NCI-H345 treated with DMSO at 0.1 percent for 48 hours (cell line): Measurements from ENCODE around the gene PIWIL4.
"Not testable (repeated sequence)": the region's sequence is repeated elsewhere in the genome, so short reads cannot be mapped to it uniquely, and the experiment has no call there.

Source experiments
- DNase-seq: peaks from one replicate; lab custom pipeline; 2025; ENCODE audit not compliant: unreplicated experiment; lab: John Stamatoyannopoulos, UW

The PIWIL4 gene

DNA sequence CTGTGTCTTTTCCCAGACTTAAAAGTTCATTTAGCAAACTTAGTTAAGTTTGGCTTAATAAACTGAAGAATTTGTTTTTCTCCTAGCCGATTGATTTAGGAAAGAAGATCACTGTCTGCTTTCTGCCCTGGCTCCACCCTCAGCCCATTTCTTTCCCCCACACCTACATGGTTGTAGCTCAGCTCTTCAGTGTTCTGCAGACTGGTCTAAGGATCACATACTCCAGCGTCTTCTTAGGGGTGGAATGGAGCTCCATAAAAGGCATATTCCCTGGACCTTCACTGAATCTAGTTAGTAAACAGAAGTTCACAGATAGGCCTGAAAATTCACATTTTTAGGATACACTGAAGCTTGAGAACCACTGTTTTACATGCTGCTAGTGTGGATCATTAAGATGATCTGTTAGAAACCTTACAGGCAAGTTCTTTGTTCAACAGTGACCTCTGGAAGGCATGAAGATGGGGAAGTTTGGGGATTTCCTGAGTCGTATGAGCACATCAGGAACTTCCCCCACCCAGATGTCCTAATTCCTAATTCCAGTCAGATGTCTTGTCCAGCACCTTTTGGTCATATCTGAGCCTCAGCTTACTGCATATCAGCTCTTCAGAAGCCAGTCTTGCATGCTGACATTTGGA, 16.8 kb downstream of the PIWIL4 start:
- DNase-seq, result no peak

DNA sequence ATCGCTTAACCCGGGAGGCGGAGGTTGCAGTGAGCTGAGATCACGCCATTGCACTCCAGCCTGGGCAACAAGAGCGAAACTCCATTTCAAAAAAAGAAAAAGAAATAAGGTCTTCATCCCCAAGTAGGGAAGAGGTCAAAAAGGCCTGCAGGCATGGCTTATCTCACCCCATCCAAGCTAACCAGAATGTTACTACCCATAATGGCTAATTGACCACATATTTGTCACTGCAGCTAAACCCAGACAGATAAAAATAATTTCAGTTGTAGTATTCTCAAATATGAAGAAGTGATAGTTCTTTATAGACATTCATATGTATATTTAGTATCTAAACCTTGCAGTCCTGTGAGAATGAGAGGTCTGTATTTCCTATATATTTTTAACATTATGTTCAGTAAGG, 17.8 kb downstream of the PIWIL4 start:
- DNase-seq, result no peak

DNA sequence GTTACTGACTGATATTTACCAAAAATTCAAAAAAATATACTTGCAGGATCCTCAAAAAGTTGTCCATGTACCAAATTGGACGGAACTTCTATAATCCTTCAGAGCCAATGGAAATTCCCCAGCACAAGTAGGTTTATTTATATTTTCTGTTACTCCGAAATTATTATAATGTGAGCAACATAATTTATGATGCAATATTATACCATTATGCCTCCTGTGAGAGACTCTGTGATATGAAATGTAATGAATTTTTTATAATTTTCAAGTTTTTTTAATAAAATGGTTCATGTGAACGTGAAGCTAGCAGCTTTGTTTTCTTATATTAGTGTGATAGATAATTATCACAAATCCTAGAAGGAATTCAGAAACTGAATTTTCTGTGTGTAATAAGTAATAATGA, 18.2 kb downstream of the PIWIL4 start:
- DNase-seq, result no peak

DNA sequence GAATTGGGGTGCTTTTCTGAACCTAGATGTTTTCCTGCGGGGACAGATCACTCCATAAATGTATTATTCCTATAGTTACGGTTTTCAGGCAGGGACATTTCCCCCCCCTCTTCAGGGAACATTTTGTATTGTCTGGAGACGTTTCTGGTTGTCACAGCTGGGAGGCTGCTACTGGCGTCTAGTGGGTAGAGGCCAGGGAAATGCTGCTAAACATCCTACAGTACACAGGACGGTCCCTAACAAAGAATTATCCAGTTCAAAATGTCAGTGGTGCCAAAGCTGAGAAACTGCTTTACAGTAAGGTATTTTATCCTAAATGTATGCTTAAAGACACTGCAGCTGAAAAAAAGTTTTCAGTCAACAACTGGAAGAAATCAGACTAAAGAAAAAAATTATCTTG, 19.4 kb downstream of the PIWIL4 start:
- no peak for DNase-seq

DNA sequence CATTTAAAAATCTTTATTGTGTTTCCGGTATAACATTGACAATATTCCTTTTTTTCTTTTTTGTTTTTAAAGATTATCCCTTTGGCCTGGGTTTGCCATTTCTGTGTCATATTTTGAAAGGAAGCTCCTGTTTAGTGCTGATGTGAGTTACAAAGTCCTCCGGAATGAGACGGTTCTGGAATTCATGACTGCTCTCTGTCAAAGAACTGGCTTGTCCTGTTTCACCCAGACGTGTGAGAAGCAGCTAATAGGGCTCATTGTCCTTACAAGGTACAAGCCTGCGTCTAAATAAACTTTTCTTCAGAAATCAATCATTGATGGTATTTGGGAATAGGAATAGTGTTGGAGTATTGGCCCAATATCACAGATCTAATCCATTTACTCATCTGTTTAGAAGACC, 19.8 kb downstream of the PIWIL4 start:
- DNase-seq, result no peak

DNA sequence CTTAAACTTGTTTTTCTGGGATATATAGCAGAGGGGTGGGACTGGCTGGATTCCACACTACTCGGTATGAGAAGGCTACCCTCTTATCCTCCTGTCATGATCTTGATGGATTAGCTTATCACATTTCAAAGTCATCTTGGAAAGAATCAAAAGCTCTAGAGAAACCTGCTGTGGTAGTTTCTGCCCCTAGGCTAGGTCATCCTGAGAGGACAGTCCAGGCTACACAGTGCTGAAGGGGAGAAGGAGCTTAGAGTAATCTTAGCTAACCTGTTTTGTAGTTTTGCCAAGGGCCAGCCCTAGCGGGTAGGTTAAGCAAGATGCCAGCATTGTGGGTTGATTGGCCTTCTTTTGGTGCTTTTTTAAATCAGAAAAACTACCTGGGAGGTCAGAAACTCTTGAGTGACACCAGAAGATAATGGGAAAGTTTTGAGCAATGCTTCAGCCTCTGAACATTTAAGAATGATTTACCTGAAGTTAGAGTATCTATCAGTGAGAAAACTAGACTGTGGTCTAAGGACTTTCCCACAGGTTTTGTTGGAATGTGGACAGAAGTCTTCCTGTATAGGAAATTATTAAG, 21.3 kb downstream of the PIWIL4 start:
- no peak for DNase-seq

DNA sequence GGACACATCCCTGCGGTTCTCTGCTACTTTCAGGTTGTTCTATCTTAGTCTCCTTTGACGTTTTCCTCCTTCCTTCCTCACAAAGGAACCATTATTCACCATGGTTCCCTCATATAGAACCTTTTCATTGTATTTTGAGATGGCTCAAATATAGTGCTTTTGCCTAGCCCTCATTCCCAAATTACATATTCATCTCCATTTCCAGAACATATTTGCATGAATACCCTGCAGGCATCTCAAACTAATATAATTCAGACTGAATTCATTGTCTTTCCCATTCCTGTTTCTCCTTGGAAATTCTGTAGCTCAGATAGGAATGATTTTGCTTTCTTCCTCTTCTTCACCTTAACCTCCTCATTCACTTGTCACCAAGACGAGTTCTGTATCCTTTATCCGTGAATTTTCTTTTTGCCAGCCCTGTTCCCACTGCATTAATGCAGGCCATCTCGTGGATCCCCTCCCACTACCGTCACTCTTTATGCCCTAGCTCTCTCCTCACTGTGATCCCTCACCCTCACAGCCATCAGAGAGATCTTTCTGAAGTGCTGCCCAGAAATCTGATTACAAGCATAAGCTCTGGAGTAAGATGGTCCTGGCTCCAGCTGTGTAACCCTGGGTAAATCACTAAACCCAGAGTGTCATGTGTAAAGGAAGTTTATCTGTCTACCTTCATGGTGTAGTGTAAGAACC, 23.3 kb downstream of the PIWIL4 start:
- no peak for DNase-seq

DNA sequence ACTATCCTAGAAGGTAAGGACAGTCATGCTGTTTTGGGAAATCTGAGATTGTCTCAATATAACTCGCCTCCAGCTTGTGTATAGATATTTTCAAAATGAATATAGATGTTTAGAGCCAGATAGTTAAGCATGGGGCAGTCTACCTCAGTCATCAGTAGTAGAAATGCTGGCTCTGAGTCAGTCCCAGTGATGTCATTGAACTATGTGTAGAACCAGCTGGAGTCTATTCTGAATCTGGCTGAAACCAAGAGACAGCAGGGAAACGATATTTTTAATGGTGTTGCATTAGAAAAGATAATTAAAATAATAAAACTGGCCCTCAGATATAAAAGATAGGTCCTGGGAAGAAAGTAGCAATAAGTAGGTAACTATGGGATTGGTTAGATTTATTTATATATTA, 25.9 kb downstream of the PIWIL4 start:
- DNase-seq, result no peak

DNA sequence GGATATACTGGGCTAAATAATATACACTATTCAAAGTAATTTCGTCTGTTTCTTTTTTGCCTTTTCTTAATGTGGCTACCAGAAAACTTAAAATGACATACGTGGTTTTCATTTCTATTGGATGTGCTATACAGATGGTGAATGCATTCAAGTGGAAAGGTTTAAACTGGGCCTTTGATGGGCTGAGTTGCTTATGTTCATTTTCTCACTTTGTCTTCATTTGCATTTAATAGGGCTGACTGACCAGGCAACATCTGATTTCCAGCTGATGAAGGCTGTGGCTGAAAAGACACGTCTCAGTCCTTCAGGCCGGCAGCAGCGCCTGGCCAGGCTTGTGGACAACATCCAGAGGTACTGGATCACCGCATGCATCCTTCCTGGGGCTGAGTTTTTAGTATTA, 27.9 kb downstream of the PIWIL4 start:
- DNase-seq, result no peak

DNA sequence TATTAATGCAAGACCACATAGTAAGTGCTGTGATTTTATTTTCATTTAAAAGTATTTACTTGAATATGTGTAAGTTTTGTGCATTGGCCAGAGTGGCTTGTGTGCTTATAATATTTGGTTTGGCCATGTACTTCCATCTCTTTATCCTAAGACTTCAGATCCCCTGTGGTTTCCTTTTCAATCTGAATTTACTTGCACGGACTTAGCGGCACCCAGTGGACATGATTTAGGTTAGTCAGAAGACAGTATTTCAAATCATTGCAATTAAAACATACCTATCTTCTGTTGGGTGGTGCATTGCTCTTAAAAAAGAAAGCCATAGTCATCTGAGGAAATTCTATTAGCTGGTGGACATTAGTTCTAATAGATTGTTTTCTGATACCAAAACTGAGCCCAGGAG, 30.7 kb downstream of the PIWIL4 start:
- no peak for DNase-seq

DNA sequence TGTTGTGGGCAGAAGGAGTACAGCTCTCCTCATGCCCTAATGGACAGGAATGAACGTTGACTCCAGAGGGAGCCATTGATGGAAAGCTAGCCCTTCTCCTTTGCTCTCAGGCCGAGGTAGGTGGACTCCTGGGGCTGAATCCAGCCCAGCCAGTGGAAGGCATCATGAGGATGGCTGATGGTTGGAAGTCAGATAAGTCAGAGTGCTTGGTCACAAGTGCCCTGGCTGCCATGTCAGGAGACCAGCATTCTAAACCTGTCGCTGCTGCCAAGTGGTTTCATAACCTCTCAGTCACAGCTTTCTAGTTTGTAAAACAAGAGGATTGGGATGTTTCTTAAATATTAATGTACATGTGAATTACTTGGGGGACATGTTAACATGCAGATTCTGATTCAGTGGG, 32.3 kb downstream of the PIWIL4 start:
- DNase-seq, result no peak

DNA sequence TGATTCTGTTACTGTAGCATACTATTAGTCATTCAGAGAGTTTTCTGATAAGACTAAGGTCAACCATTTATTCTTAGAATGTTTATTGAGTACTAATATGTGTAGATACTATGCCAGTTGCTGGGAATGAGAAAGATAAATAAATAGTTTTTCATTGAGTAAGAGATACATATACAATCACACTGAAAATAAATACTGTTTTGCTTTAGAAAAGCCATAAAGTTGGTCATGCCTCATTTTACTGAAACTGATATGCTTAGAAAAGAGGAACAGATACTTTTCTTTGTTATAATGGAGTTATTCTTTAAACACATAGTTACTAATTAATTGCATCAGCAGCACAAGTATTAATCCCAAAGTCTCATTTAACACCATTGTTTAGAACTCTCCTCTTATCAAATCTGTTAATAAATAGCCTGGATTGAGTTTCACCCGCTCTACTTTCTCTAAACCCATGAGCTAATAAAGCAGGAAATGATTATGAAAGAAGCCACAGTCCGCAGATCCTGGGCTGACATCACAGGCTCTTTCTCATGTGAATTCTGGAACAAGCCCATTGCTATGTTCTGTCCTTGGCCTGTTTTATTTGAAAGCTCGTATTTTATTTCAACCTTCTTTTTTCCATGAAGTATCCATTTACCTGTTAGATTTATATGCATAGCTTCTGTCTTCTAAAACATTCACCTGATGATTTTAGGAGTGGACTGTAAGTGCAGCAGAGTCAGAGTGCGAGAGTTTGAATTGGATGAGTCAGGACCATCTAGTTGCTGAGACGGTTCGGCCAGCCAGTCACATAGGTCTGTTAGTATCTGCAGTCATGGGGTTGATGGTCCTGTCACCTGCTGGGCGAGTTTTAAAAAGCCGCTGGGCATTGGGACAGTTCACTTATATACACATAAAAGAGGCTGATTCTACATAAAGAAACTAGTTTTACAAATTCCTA, 35.5 kb downstream of the PIWIL4 start:
- no peak for DNase-seq

DNA sequence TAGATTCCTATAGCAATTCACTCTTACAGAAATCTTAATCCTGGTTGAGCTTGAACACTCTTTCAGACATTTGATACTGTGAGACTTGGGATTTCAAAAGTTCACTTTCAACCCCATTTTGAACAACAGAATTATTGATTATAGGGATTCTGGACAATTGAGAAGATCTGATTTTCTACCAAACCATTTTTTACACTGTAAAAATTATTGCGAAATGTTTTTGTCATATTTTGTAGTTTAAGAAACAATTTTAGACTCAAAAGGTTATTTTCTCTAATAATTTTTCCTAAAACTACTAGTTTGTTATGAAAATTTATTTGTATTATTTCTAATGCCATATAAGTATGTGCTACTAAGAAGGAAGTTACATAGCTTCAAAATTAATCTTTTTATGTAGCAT, 36.4 kb downstream of the PIWIL4 start:
- no peak for DNase-seq

DNA sequence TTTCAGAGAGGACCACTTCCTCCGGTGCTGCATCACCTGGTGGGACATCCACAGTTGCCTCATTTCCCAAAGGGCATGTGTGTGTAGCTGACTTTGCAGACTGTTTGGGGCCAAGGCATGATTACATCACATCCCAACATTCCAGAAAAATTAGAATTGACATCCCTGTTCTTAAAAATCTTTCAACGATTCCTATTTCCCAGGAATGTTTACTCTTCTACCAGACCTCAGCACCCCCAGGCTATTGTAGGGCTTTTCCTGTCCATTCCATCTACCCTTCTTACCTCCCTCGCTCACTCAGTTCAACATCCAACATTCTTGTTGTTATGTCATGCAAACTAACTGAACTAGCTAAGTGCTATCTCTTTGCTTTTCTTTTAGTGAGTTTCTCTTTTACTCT, 37.3 kb downstream of the PIWIL4 start:
- no peak for DNase-seq

DNA sequence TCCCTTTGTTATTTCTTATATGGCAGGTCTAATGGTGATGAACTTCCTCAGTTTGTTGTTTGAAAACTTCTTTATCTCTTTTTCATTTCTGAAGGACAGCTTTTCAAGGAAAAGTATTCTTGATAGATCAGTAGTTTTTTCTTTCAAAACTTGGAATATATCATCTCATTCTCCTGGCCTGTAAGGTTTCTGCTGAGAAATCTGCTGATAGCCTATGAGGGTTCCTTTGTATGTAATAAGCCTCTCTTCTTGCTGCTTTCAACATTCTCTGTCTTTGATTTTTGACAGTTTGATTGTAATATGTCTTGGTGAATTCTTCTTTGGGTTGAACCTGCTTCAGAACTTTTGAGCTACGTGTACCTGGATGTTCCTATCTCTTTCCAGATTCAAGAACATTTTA, 46.0 kb downstream of the PIWIL4 start:
- no peak for DNase-seq

DNA sequence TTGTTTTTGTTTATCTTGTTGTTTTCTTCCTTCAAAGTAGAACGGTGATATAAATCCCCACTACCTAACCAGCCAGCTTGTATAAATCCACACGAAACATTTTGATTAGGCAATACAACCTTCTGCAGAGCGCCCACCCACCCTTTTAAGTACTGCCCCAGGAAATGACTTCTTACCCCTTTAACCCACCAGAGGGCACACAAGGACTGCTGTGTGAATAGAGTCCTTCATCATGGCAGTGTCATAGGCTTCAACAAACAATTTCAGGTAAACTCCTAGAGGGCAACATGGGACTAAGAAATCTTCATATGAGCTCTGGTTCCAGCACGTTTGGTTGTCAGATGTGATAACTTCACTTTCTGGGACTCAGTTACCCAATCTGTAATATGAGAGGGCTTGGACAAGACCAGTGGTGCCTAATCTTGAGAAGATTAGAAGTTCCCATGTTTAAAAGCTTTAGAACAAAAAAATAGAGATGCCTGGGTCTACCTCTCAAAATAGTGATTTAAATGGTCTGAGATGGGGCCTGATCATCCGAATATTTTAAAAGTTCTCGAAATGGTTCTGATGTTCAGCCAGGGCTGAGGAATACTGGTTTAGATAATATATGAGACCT, 56.1 kb downstream of the PIWIL4 start:
- DNase-seq, result peak; percentile 87

DNA sequence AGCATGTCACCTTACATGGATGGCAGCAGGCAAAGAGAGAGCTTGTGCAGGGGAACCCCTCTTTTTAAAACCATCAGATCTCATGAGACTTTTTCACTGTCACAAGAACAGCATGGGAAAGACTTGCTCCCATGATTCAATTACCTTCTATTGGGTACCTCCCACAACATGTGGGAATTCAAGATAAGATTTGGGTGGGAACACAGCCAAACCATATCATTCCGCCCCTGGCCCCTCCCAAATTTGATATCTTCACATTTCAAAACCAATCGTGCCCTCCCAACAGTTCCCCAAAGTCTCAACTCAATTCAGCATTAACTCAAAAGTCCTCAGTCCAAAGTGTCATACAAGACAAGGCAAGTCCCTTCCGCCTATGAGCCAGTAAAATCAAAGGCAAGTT, 58.3 kb downstream of the PIWIL4 start:
- DNase-seq, result not testable (repeated sequence)

DNA sequence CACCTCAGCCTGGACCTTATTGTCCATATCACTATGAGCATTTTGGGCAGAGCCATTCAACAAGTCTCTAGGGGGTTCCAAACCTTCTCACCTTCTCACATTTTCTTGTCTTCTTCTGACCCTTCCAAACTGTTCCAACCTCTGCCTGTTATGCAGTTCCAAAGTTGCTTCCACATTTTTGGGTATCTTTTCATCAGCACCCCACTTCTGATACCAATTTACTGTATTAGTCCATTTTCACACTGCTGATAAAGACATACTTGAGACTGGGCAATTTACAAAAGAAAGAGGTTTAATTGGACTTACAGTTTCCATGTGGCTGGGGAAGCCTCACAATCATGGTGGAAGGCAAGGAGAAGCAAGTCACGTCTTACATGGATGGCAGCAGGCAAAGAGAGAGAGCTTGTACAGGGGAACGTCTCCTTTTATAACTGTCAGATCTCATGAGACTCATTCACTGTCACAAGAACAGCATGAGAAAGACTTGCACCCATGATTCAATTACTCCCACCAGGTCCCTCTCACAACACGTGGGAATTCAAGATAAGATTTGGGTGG, 59.9 kb downstream of the PIWIL4 start:
- DNase-seq, result not testable (repeated sequence)

DNA sequence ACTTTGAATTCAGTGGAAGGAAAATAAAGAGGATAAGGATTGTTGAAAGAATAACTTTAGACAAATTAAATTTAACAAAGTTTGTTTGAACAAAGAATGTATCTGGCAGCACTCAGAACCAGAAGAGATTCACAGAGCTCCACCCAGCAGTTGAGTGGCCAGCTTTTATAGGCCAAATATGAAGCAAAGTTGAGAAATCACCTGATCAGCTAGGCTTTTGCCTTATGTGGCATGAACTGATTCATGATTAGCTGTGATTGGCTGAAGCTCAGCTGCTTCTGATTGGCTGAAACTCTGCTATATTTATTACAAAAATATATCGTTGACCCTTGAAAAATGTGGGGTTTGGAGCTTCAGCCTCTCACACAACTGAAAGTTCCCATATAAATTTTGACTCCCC, 62.6 kb downstream of the PIWIL4 start:
- DNase-seq, result no peak

DNA sequence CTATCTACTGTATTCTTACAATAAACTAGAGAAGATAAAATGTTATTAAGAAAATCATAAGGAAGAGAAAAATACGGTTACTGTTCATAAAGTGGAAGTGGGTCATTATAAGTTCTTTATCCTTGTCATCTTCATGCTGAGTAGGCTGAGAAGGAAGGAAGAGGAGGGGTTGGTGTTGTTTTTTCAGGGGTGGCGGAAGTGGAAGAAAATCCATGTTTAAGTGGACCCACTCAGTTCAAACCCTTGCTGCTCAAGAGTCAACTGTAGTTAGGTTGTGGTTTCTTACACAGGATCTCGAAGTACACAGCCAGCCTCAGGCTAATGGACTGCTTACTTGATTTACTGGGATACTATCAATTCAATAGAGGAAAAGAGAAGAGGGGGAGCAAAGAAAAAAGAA, 63.1 kb downstream of the PIWIL4 start:
- DNase-seq, result no peak

DNA sequence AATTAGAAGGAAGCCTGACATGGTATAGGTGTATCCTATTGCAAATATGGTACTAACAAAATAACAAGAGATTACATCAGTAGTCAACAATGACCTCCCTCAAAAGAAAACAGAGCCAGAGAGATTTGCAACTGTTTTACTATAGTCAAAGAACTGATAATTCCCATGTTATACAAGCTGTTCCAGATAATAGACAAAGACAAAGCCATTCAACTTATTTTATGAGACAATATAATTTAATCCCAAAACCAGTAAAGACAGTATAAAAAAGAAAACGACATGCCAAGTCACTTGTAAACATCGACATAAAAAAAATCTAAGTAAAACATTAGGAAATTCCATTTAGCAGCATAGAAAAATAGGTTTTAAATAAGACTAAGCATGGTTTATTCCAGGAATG, 65.2 kb downstream of the PIWIL4 start:
- no peak for DNase-seq
